T-helper 22 cell (primary cell): ENCODE measurements around the gene ZSWIM4.
"Not testable (repeated sequence)": the region's sequence is repeated elsewhere in the genome, so short reads cannot be mapped to it uniquely, and the experiment has no call there.

Experiments
- DNase-seq: peaks from one replicate; pipeline ENCODE4 v3.0.0-alpha.2; 2020; ENCODE audit warnings: low read depth

The ZSWIM4 gene

DNA sequence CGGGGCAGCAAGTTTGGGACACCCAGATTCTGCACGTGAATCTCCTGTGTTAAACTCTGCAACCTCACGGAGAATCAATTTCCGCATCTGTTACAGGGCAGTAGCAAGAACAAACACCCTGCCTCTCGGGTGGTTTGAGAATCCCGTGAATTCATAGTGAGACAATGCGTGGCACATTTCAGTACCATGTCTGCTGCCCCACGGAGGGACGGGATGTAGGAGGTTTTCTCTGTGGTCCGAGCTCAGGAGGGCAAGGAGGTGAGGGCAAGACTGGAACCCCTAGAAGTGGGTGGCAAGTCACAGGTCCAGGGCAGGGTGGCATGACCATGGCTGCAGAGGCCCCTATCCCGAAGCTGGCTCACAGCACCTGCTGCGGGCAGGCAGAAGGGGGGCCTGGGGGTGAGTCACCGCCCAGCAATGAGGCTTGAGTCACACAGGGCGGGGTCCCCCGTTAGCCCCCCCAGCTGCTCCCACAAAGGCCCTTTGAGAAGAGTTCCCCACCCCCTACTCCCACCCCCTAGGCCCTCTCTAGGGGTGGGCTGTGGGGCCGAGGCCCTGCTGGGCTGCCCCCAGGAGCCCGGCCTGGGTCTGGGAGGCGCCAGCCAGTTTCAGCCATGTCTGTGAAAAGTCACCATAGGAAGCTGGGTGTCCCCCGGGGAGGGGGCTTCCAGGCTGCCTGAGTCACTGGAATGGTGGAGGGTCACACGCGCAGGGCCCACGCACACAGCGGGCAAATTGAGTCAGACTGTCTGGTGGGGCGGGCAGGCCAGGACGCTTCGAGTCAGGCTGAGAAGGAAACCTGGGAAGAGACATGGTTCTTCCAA is 55.9 kb downstream of the ZSWIM4 start:
- peak; percentile 71 for DNase-seq

DNA sequence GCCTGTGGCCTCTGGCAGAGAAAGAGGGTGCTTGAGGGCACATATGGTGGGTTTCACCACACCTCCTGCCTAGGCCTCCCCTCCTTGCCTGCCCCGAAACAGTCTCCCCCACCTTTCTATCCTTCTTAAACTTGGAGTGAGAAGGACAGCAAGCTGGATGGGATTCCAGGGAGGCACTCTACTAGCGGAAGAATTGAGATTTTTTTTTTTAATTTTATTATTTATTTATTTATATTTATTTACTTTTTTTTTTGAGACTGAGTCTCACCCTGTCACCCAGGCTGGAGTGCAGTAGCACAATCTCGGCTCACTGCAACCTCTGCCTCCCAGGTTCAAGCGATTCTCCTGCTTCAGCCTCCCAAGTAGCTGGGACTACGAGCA is 56.5 kb downstream of the ZSWIM4 start:
- DNase-seq = not testable (repeated sequence)

DNA sequence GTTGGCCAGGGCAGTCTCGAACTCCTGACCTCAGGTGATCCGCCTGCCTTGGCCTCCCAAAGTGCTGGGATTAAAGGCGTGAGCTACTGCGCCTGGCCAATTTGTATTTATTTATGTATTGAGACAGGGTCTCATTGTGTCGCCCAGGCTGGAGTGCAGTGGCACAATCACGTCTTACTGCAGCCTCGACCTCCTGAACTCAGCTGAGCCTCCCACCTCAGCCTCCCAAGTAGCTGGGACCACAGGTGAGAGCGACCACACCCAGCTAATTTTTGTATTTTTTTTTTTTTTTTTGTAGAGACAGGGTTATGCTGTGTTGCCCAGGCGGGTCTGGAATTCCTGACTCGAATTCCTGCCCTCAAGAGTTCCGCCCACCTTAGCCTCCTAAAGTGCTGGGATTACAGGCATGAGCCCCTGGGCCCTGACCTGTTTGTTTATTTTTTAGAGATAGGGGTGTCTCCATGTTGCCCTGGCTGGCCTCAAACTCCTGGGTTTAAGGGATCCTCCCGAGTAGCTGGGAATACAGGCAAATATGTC is 57.0 kb downstream of the ZSWIM4 start:
- not testable (repeated sequence) for DNase-seq

DNA sequence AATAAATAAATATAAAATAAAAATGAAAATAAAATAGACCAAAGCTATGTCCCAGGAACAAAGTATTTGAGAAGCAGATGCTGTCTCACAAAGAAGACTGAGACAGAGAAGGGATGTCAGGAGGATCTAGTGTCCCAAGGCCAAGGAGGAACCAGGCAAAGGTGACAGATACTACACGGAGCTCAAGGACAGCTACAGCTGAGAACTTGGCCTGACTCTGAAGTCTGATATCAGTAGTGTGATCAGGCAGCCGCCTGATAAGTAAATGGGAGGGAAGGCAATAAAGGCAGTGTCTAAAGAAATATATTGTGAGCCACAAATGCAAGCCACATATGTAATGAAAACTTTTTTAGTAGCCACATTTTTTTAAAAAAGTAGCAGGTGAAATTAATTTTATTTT is 61.3 kb downstream of the ZSWIM4 start:
- DNase-seq = no peak

DNA sequence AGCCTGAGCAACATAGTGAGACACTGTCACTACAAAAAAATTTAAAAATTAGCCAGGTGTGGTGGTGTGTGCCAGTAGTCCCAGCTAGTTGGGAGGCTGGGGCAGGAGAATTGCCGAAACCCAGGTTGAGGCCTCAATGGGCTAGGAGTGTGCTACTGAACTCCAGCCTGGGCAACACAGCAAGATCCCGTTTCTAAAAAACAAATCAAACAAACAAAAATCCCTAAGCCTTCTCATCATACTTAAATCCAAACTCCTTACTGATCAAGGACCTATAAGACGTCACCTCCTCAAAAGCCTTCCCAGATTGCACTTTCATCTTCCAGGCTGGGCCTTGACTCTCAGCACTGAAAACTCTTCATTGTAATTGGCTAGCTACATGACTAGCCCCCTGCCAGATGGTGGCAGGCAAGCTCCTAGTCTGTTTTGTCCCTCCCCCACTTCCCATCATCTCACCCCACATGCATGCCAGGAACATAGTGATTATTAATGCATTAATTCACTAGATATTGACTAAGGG is 64.2 kb downstream of the ZSWIM4 start:
- DNase-seq = no peak

DNA sequence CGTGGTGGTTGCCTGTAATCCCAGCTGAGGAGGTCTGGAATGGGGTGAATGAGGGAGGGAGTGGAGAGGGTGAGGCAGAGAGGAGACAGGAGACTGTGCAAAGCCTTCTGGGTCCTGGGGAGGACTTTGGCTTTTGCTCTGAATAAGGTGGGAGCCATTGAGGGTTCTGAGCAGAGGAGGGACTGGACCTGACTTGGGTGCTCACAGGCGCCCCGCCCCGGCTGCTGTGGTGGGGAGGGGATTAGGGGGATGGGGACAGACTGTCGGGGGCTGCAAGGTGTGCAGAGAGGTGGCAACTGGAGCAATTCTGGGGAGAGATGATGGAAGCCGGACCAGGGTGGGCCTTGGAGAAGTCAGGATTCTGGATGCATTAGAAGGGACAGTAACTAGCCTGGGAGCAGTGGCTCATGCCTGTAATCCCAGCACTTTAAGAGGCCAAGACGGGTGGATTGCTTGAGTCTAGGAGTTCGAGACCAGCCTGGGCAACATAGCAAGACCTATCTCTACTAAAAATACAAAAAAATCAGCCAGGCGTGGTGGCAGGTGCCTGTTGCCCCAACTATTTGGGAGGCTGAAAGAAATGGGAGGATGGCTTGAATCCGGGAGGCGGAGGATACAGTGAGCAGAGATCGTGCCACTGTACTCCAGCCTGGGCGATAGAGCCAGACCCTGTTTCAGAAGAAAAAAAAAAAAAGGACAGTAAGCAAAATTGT is 65.6 kb downstream of the ZSWIM4 start:
- DNase-seq = no peak

DNA sequence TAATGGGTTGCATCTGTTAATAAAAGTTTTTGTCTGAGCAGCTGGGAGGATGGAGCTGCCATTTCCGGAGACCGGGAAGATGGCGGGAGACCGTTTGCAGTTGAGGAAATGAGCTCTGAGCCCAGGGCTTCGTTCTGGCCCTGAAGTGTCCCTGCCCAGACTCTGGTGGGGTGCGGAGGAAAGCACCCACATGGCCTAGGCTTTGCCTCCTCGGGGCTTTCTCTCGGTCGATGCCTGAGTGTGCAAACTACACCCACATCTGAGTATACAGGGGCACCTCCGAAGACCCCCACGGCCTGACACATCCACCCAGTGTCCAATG is 66.1 kb downstream of the ZSWIM4 start:
- no peak for DNase-seq

DNA sequence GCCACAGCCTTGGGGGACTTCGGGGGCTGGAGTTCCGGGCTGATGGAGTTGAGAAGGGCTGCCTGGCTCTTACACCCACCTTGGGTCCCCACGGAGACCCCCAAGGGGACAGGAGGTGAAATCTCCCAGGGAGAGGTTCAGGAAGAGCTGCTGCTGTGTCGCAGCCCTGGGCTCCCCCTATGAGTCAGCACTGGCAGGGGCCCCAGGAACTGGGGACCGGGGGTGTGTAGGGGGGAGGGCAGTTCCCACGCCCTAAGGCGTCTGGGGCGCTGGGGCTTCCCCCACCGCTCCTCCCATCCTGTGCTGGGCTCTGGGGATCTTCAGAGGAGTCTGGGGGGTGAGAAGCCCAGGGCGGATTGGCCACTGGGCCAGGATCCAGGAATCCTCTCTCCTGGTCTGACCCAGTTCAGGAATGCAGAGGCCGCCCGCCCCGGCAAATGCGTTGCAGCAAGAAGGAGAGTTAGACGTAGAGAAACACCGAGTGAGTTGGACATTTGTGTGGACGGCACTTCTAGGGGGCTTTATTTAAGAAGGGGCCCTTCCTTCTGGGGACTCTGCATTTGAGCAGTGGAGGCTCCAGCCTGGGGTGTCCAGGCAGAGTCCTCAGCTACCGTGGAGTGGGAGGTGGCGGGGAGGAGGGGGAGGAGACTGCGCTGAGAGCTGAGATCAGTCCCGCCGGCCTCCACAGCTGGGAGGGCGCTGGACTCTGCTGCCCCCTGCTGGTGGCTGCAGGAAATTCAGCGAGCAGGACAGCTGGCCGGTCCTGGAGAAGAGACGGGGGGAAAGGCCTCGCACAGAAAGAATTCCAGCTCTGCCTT is 66.7 kb downstream of the ZSWIM4 start:
- DNase-seq = peak; percentile 93

DNA sequence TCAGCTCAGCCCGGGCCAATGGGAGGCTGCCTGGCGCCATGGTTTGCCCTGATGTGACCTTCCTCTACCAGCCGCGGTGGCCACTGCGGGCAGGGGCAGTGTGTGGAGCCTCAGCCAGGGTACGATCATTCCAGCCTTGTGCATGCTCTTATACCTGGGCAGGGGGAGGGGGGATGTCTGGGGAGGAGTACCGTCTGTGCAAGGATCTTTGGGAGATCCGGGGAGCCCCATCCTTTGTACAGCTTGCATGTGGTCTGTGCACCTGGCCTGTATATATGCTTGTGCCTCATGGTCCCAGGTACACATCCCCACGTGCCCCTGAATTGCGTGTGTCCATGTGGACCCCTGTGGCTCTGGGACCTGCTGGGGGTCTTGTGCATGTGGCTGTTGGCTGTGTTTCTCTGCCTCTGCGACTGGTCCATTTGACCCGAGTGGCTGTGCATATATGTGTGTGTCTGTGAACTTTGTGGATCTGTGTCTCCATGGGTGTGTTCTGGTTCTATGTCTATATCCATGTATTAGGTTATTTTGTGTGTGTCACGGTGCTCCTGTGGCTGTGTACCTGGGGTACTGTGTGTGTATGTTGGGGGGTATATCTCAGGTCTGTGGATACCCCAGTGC is 68.9 kb downstream of the ZSWIM4 start:
- DNase-seq = no peak

DNA sequence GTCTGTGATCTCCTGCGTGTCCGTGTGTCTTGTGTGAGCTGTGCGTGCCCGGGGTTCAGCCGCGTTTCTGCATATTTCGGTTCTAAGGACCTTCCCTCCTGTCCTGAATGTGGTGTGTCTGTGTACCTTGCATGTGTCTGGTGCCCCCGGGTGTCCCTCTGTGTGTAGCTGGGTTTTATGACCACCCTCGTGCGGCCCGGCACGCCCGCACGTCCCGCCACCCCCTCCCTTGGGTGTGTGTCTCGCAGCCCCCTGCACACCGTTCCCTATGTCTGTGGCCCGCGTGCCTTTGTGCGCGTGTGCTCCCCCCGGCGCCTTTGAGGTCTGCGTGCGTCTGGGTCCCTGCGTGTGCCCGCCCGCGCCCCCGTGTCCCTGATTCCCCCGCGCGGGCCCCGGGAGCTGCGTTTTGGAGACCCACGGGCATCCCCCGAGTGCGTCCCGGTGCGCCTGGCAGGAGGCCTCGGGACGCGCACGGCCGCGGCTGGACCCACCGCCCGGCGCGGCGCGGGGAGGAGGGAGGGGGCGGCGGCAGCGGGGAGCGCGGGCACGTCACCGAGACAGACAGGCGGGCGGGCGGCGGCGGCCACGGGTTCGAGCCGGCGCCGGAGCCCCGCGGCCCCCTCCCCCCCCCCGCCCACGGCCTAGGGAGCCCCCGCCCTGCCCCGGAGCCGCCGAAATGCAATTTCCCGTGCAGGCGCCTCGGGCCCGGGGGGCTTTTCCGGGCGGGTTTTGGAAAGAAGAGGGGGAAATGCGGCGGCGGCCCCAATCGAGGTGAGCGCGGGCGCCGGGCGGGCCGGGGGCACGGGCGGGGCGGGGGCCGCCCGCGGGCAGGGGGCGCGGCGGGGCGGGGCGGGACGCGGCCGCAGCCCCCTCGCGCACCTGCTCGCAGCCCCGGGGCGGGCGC is 69.7 kb downstream of the ZSWIM4 start:
- no peak for DNase-seq

DNA sequence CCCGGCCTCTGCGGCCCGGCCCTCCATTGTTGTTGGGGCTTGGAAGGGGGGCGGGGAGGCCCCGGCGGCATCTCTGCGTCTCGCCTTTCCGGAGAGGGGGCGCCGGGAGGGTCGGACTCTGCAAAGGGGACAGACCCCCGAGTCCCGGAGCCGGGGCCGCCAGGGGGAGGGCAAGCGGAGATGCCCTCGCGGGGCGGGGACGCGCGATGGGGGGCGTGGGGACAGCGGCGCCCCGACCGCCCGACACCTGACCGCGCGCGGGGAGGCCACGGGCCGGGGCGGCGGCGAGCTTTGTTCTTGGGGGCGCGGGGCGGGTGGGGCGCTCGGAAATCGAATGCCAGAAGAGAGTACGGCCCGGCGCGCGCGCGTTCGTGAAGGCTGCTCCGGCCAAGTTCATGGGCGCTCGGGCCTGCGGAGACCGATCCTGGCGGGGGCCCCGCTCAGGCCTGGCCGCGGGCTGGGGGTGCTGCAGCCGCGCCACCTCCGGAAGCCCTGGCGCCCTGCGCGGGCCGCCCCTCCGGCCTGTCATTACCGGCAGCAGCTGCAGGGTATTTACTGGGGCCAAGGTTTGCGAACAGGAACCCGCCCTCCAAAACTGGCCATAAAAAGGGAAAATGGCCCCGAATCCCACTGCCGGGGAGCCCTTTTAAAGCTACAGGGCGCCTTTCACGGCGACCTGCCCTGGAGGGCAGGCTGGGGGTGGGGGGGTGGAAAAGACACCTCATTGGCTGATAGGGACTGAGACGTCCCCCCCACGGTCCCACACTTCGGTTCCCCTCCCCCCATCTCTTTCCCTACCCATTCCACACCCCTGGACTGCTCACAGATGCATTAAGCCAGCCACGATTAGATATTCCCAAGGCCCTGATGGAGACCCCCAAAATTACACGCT is 70.6 kb downstream of the ZSWIM4 start:
- no peak for DNase-seq

DNA sequence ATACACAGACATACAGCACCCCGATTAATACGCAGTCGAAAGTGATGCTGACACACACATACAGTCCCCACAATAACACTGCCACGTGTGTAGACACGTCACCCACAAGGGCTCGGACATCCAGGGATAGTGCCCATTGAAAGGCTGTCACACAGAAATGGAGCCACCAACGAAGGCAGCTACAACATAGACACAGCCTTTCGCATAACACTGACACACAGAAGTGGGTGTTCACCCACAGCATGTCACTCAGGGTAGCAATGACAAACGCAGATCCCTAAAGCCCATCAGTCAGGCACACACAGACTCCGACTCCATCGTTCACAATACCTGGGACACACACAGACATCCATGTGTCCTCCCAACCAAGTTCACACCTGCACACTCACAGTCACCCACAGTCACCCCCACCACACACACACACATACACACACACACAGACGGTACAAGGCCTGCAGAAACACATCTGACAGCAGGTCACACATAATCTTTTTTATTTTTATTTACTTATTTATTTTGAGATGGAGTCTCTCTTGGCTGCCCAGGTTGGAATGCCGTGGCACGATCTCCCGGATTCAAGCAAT is 71.3 kb downstream of the ZSWIM4 start:
- DNase-seq = no peak

DNA sequence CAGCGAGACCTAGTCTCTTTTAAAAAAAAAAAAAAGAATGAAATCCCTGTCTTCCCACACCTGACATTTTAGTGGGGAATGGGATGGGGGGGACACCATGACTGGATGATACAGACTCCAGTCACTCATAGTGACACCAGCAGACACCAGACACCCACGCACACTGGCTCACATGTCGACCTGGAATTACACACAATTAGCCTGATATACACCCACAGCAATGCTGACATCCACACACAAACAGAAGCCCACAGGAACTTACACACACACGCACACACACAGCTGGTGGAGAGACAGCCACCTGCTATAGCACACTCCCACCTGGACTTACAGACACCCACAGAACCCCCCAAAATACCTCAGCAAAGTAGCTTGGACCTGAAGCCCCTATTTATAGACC is 73.4 kb downstream of the ZSWIM4 start:
- no peak for DNase-seq

DNA sequence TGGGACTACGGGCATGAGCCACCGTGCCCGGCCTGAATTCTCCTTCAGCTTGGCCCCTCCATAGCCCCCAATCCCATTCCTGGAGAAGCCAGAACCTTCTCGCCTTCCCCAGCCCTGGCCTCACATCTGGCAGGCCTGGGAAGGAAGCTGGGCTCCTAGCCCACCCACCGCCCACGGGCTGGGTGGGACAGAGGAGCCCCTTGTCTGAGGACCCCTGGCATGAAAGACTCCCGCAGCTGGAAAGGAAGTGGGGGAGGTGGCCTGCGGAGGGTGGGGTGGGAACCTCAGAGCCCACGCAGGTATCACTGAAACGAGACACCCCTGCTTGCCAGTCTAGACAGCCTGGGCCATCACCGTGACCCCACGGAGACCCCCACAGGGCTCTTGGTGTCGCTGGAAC is 74.0 kb downstream of the ZSWIM4 start:
- no peak for DNase-seq

DNA sequence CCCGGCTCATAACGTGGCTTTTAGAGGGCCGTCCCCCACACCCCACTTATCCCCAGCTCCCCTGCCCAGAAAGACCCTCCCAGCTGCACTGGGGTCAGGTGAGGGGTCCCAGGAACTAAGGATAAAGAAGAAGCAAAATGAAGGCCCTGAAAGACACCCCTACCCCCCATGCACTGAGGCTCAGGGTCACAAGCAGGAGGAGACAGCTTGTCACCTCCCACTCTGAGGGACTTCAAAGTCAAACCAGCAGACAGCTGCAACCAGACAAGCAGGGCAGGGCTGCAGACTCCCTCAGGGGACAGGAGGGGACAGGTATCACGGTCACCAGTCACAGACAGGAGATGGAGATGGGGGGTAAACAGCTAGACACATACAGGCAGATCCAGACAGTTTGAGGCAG is 75.6 kb downstream of the ZSWIM4 start:
- no peak for DNase-seq

DNA sequence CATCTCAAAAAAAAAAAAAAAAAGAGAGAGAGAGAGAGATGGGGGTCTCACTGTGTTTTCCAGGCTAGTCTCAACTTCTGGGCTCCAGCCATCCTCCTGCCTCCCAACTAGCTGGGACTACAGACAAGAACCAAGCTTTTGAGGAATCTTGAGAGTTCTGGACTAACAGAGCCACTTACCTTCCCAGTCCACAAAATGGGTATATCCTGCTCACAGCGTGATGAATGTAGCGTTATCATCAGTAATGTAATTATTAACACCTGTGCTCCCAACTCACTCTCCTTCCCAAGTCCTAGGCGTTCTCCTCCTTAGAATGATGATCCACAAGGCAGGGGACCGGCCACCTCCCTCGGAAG is 77.1 kb downstream of the ZSWIM4 start:
- no peak for DNase-seq

DNA sequence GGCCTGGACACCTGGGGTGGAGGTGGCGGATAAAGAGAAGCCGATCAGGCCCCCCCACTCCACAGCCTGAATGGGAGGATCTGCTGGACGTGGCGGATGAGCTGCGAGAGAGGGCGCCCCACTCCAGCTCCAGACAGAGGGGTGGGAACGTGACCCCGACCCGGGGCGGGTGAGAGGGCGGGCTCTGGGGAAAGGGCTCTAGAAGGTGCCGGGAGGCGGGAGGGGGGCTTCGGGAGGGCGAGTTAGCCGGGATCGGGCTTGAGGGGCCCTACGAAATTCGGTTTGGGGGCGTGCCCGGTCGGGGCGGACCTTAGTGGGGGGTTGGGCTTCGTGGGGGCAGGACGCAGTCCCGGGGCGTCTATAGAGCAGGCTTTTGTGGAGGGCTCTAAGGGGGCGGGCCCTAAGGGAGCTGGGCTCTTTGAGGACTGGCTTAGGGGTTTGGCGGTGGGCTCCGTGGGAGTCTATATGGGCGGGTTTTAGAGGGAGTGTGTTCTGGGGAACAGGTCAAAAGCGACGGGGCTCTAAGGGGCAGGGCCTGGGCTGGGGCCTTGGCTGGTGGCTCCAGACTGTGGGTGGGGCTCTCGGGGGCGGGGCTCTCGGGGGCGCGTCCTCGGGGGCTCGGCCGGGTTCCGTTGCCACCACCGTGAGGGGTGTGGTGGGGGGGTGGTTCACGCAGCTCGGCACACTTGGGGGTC is 77.6 kb downstream of the ZSWIM4 start:
- DNase-seq = no peak

DNA sequence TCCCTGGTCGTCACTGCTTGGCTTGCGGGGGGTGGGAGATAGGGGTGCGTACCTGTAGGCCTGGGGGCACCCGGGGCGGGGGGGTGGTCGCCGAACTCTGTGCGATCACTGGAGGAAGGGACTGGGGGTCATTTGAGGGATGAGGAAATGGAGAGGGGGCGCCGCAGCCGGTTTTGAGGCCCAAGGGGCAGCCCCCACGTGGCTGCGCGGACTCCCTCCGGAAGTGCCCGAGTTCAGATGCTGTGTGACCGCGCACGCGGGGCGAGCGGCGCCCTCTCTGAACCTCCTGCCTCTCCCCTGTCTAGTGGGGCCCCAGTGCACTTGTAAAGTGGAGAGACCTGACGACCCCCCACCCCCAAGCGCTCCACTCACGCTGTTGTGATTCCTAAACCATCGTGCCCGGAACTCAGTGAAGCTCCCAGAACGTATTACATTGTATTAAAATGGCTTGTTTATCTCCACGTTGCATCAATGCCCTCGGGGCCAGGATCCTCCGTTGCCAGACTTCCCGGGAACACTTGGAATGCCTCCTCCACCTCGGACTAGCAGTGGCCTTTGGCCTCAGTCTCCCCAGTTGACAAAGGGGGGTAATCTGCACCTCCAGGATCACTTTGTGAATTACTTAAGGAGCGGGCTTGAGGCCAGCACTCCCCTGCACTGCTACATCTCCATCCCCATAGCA is 78.7 kb downstream of the ZSWIM4 start:
- DNase-seq = no peak
